AG04449 (cell line): ENCODE measurements around the gene AGPAT2.

Experiments used
- CTCF ChIA-PET: fragments of 350-600 bp; formaldehyde crosslinking; extraction: SDS; loops from one replicate; lab custom pipeline; 2021; ENCODE audit warnings: antibody characterized with exemption; lab: Yijun Ruan, JAX
- POLR2A ChIA-PET: fragments of 400-600, 350-600 bp; formaldehyde crosslinking; extraction: SDS; loops from one replicate; lab custom pipeline; 2020; ENCODE audit warnings: antibody characterized with exemption, inconsistent platforms; lab: Yijun Ruan, JAX
- DNase-seq: peaks from one replicate; pipeline ENCODE4 v3.0.0-alpha.2; 2010; ENCODE audit warnings: low read depth, low spot score
- H3K4me3 ChIP-seq: 2 replicates; pipeline ENCODE4 v1.5.1; 2011; ENCODE audit warnings: low read depth, mild to moderate bottlenecking, control low read depth, low read length
- TF ChIP-seq, protein P1 (sequence below): IDR thresholded peaks from one replicate; pipeline ENCODE4 v1.5.1; 2011; ENCODE audit warnings: mild to moderate bottlenecking, moderate library complexity, low read length, control low read depth, inconsistent platforms; ENCODE audit not compliant: insufficient read depth; ENCODE audit errors: missing control alignments

AGPAT2 gene

DNA sequence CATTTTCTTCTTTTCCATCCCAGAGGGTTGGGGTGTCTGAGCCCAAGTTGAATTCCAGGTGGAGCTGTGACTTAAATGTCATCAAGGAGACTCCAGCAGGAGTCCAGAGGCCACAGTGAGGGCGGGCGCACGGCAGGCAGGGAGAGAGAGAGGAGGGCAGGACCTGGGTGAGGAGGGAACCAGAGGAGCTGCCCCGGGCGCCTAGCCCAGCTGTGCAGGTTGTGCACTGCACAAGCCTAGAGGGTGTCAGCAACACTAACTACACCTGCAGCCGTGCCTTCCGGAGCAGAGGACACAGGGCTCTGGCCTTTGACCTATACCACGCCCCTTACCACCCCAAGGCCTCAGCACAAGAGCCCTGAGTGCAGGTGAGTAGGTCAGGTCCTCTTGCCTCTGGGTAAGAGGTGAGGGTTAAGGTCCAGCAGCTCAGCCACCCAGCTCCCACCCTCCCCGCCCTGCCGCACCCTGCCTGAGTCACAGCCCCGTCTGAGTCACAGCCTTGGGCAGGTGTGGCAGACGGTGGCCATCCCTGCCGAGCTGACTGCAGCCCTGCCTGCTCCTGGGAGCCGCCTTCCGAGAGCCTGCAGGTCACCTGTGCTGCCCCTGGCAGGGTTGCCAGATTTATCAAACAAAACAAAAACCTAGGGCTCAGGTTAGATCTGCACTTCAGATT lies 6.4 kb upstream of the AGPAT2 start:
- ChIA-PET POLR2A (no interaction called here), CTCF (interaction anchor here (0.8 to 2.1 kb wide), 7 partner anchors 13 to 208 kb away, joined by 3 to 7 read pairs (median 4); no protein-coding TSS in a partner anchor)
- TF ChIP-seq, protein P1, sequence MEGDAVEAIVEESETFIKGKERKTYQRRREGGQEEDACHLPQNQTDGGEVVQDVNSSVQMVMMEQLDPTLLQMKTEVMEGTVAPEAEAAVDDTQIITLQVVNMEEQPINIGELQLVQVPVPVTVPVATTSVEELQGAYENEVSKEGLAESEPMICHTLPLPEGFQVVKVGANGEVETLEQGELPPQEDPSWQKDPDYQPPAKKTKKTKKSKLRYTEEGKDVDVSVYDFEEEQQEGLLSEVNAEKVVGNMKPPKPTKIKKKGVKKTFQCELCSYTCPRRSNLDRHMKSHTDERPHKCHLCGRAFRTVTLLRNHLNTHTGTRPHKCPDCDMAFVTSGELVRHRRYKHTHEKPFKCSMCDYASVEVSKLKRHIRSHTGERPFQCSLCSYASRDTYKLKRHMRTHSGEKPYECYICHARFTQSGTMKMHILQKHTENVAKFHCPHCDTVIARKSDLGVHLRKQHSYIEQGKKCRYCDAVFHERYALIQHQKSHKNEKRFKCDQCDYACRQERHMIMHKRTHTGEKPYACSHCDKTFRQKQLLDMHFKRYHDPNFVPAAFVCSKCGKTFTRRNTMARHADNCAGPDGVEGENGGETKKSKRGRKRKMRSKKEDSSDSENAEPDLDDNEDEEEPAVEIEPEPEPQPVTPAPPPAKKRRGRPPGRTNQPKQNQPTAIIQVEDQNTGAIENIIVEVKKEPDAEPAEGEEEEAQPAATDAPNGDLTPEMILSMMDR: no peak
- no peak for DNase-seq
- H3K4me3 ChIP-seq: no peak overlapping the region

DNA sequence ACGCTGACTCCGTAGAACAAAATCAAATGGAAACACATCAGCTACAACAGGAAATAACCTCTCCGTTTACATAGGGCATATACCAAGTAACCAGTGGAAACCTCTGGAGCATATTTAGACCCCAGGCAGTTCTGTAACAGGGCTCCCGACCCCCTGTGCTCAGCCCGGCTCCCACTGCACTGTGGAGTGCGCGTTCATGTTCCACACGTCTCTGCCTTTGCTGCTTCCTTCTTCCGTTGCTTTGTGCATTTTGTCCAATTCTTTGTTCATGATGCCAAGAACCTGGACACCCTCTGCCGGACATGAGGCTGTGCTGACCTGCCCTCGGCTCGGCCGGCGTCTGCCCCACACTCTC lies 5.9 kb upstream of the AGPAT2 start:
- TF ChIP-seq, protein P1: no peak
- CTCF ChIA-PET: interaction anchor here (0.6 to 1.7 kb wide), 3 partner anchors 13 to 30 kb away, joined by 3 to 7 read pairs (median 4); no protein-coding TSS in a partner anchor
- DNase-seq: no peak
- POLR2A ChIA-PET: no interaction called here
- no peak overlapping the region for H3K4me3 ChIP-seq

GRCh38 chr9:136692185-136693134 lies 5.2 kb upstream of the AGPAT2 start:
- TF ChIP-seq, protein P1: no peak
- POLR2A ChIA-PET: no interaction called here

DNA sequence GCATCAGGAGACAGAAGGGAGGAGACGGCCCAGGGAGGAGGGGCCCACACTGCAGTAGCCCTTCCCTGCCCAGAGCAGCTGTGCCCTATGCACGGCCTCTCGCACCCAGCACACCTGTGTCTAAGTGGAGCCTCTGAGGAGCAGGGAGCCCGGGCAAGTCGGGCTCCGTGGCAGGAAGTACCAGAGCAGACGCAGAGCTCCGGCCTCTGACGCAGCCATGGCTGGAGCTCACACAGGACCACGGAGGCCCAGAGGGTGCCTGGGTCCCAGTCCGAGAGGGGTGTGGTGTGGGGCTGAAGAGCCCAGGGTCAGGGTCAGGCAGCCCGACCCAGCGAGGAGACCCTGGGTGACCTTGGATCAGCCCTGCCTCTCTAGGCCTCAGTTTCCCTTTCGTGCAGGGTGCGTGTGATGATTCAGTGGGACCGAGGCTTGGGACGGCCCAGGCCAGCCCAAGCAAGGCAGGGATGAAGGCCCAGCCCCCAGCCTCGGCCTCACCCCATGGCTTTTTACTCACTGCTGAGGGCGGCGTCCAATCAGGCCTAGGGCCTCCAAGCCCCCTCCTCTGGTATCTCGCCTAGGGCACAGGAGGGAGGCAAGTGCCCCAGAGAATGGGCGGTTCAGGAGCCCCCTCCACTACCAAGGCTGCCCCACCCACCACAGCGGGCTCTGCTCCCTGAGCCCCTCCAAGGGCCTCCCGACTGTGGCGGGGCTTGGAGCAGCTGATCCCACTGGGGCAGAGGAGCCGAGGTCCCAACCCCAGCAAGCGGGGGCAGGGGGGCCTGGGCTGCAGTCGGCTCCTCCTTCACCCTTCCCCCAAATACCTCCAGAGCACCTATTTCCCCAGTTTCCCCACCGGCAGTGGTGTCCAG lies 4.3 kb upstream of the AGPAT2 start:
- DNase-seq: no peak
- TF ChIP-seq, protein P1: no peak
- ChIA-PET POLR2A (no interaction called here), CTCF (interaction anchor here (1.1 kb wide), 1 partner anchor 207 kb away, joined by 3 read pairs; no protein-coding TSS in a partner anchor)
- no peak overlapping the region for H3K4me3 ChIP-seq

More at GRCh38 chr9:136692185-136693134, 5.2 kb upstream of the AGPAT2 start:
- CTCF ChIA-PET: interaction anchor here (0.6 to 1.7 kb wide), 3 partner anchors 14 to 31 kb away, joined by 3 to 7 read pairs (median 4); no protein-coding TSS in a partner anchor
- DNase-seq: no peak
- no peak overlapping the region for H3K4me3 ChIP-seq

DNA sequence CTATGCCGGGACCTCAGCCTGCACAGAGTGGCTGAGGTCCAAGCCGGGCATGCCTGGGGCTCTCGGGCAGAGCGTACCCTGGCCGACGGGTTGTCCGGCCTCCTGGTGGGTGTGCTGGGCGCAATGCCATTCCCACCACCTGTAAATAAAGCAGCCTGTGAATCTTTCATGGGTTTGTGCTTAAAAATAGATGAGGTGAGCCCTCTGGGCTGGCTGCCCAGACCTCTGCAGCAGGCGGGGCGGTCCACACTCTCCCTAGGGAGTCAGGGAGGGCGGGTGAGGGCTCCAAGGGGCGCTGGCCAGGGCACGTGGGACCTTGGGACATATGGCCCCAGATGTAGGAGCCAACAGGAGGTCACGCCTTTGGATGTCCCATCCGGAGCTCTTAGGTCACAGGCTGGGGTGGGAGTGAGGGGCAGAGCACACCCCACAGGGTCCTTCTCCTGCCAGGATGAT lies 3.6 kb upstream of the AGPAT2 start:
- CTCF ChIA-PET: interaction anchor here (1.1 to 1.7 kb wide), 2 partner anchors 8 to 206 kb away, joined by 3 to 6 read pairs; no protein-coding TSS in a partner anchor
- DNase-seq: no peak
- no peak overlapping the region for H3K4me3 ChIP-seq
- POLR2A ChIA-PET: no interaction called here
- TF ChIP-seq, protein P1: no peak
